Panc1 (cell line): ENCODE results near the gene GCAT. TPM values are rescaled to one million over a fixed set of nuclear protein-coding genes. Genes with fewer than 3 reads are reported as not detected.

Source experiments
- ATAC-seq: fragments of 200-7000 bp; cut with Tn5 transposase; 2 replicates; pipeline ENCODE4 v1.9.1; 2020; ENCODE audit warnings: mild to moderate bottlenecking, moderate library complexity
- BruUV-seq: library from RNA; stranded (reverse); fragments of 400-500 nt; replicated peaks from 2 replicates; lab custom pipeline; 2021; lab: Mats Ljungman, UMichigan
- CTCF ChIA-PET: fragments of 300-600 bp; sonication (Branson Sonifier 250); formaldehyde crosslinking; loops from one replicate; lab custom pipeline; 2022; ENCODE audit warnings: antibody characterized with exemption; lab: Charles Lee
- POLR2A ChIA-PET: fragments of 300-600 bp; sonication (Branson Sonifier 250); formaldehyde crosslinking; loops from one replicate; lab custom pipeline; 2022; ENCODE audit warnings: antibody characterized with exemption; lab: Charles Lee
- DNase-seq: peaks from one replicate; pipeline ENCODE4 v3.0.0-alpha.2; 2010; ENCODE audit warnings: low read depth, low spot score
- H3K27ac ChIP-seq: 2 replicates; pipeline ENCODE4 v1.5.1; 2011; ENCODE audit warnings: mild to moderate bottlenecking, low read length, inconsistent platforms
- H3K27me3 ChIP-seq: fragments of 200-500 bp; sonication (Bioruptor generic); 2 replicates; pipeline ENCODE4 v1.6.0; 2014; ENCODE audit warnings: low read length, inconsistent platforms; ENCODE audit not compliant: control insufficient read depth, insufficient read depth
- H3K36me3 ChIP-seq: fragments of 200-500 bp; sonication (Bioruptor generic); 2 replicates; pipeline ENCODE4 v1.5.1; 2014; ENCODE audit warnings: inconsistent platforms, mild to moderate bottlenecking, low read length, moderate library complexity; ENCODE audit not compliant: control insufficient read depth, insufficient read depth
- H3K4me1 ChIP-seq: 2 replicates; pipeline ENCODE4 v1.5.1; 2011; ENCODE audit warnings: inconsistent platforms, mild to moderate bottlenecking, low read length, moderate library complexity; ENCODE audit not compliant: control insufficient read depth, insufficient read depth
- H3K4me3 ChIP-seq, 2 experiments: 2 replicates each; pipeline ENCODE4 v1.5.1; 2011 to 2012; ENCODE audit warnings: low read depth in 2 of 2, low read length in 2 of 2, mild to moderate bottlenecking in 2 of 2, inconsistent platforms in 1 of 2, moderate library complexity in 1 of 2
- H3K9me3 ChIP-seq: fragments of 200-500 bp; sonication (Bioruptor generic); 2 replicates; pipeline ENCODE4 v1.5.1; 2014; ENCODE audit warnings: low read depth, mild to moderate bottlenecking, inconsistent platforms, low read length, moderate library complexity; ENCODE audit not compliant: control insufficient read depth, insufficient read depth
- POLR2AphosphoS5 ChIP-seq: IDR thresholded peaks from 2 replicates; pipeline ENCODE4 v1.6.1; 2012; ENCODE audit warnings: mild to moderate bottlenecking, low read depth, low read length, moderate library complexity
- REST ChIP-seq, 2 experiments: IDR thresholded peaks; 2 replicates each; pipeline ENCODE4 v1.6.1; 2011 to 2012; ENCODE audit warnings: low read depth in 2 of 2, control low read depth in 1 of 2, low read length in 1 of 2, mild to moderate bottlenecking in 1 of 2, moderate library complexity in 1 of 2; ENCODE audit not compliant: insufficient read depth in 1 of 2
- SIN3A ChIP-seq: IDR thresholded peaks from 2 replicates; pipeline ENCODE4 v1.6.1; 2012; ENCODE audit warnings: low read depth, mild to moderate bottlenecking, low read length, moderate library complexity, borderline replicate concordance; ENCODE audit not compliant: insufficient read depth
- TCF7L2 ChIP-seq: IDR thresholded peaks from 2 replicates; pipeline ENCODE4 v1.6.1; 2011; ENCODE audit warnings: mild to moderate bottlenecking, low read depth, low read length, inconsistent platforms
- in situ Hi-C: cut with HindIII; loops from 2 replicates; pipeline ENCODE4 v1.10.0; 2016; ENCODE audit warnings: low sequenced_read_pairs, low pct_unique_long_range_greater_than_20kb
- intact Hi-C: fragments of 100-400 bp; cut with micrococcal nuclease; formaldehyde crosslinking; loops from one replicate; pipeline ENCODE4 v1.10.0; 2022; ENCODE audit not compliant: unreplicated experiment
- total RNA-seq: library from RNA; stranded (reverse); gene quantifications from one replicate; pipeline ENCODE4 v1.2.1, GENCODE V29; 2021; ENCODE audit not compliant: unreplicated experiment
- TF ChIP-seq, protein P1 (sequence below): fragments of 450-650 bp; IDR thresholded peaks from 2 replicates; pipeline ENCODE4 v1.5.1; 2017; ENCODE audit warnings: mild to moderate bottlenecking

The GCAT gene
- total RNA-seq, 1 experiment from 2014 or later, result 11.2 TPM

DNA sequence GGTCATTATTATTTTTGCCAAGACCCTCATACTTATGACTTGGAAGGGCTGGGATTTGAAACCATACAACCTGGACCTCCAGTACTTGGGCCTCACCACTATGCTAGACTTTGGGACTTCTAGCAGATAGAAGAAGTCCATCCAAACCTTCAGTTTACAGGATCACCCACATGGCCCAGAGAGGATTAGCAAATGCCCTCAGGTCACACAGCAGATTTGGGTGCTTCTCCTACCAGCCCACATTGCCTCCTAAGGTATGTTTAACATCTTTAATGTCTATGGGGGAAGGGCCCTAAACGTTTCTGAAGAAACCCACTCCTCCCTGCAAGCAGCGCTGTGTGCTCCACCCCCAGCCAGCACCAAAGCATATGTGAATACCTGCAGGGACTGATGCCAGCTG lies 17.5 kb upstream of the GCAT start:
- ATAC-seq (no peak), DNase-seq (no peak)
- no TSS peak for BruUV-seq
- in situ Hi-C loops, result no loop called here
- TF ChIP-seq, protein P1, sequence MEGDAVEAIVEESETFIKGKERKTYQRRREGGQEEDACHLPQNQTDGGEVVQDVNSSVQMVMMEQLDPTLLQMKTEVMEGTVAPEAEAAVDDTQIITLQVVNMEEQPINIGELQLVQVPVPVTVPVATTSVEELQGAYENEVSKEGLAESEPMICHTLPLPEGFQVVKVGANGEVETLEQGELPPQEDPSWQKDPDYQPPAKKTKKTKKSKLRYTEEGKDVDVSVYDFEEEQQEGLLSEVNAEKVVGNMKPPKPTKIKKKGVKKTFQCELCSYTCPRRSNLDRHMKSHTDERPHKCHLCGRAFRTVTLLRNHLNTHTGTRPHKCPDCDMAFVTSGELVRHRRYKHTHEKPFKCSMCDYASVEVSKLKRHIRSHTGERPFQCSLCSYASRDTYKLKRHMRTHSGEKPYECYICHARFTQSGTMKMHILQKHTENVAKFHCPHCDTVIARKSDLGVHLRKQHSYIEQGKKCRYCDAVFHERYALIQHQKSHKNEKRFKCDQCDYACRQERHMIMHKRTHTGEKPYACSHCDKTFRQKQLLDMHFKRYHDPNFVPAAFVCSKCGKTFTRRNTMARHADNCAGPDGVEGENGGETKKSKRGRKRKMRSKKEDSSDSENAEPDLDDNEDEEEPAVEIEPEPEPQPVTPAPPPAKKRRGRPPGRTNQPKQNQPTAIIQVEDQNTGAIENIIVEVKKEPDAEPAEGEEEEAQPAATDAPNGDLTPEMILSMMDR, result no peak
- TF ChIP-seq TCF7L2 (no peak), REST (IDR thresholded peaks at IDR 0.05; ENCODE audit: insufficient read depth in 1 of 2, low read depth in 2 of 2, low read length in 1 of 2) (no peak), POLR2AphosphoS5 (no peak), SIN3A (no peak)
- Histone ChIP-seq H3K4me1 (0 out of 2 replicates have a peak, but pooled peaks cover 2% of the 10 kb centered on the region), H3K4me3 (no peak overlapping the region), H3K27me3 (no peaks in the 10 kb centered on the region), H3K9me3 (no peaks in the 10 kb centered on the region), H3K27ac (no peak overlapping the region), H3K36me3 (no peaks in the 10 kb centered on the region)
- ChIA-PET POLR2A (no interaction called here), CTCF (no interaction called here)
- intact Hi-C loops, result no loop called here

- POLR2A ChIA-PET, result no interaction called here
- no TSS peak for BruUV-seq
- ATAC-seq, result no peak
- CTCF ChIA-PET, result no interaction called here
- TF ChIP-seq, protein P1, result no peak
- TF ChIP-seq REST (IDR thresholded peaks at IDR 0.05; ENCODE audit: insufficient read depth in 1 of 2, low read depth in 2 of 2, low read length in 1 of 2), result no peak
- no peak for TF ChIP-seq SIN3A
- TF ChIP-seq POLR2AphosphoS5, result no peak
- intact Hi-C loops (no loop called here), in situ Hi-C loops (no loop called here)
- no peaks in the 10 kb centered on the region for H3K27me3 ChIP-seq
- DNase-seq, result no peak
- H3K4me1 ChIP-seq, result 0 out of 2 replicates have a peak, but pooled peaks cover 2% of the 10 kb centered on the region
- H3K36me3 ChIP-seq, result no peaks in the 10 kb centered on the region
- H3K9me3 ChIP-seq, result no peaks in the 10 kb centered on the region
- H3K4me3 ChIP-seq, result no peak overlapping the region
- no peak overlapping the region for H3K27ac ChIP-seq
Observed at GRCh38 chr22:37792494-37792893, 15.2 kb upstream of the GCAT start.
